H1 (cell line): Measurements from ENCODE around the gene TMEM144. TPM values are rescaled to one million over a fixed set of nuclear protein-coding genes. Genes with fewer than 3 reads are reported as not detected.

Experiments used
- CTCF ChIA-PET: fragments of 300-600 bp; sonication (Branson Sonifier 250); formaldehyde crosslinking; loops from one replicate; lab custom pipeline; 2021; ENCODE audit not compliant: partially characterized antibody; lab: Charles Lee
- POLR2A ChIA-PET: fragments of 300-600 bp; sonication (Branson Sonifier 250); formaldehyde crosslinking; loops from one replicate; lab custom pipeline; 2021; ENCODE audit warnings: inconsistent platforms; ENCODE audit not compliant: partially characterized antibody; lab: Charles Lee
- DNase-seq, 2 experiments: peaks; one replicate each; pipeline versions ENCODE4 v3.0.0 to v3.0.0-alpha.2; 2010 to 2022; ENCODE audit warnings: low spot score in 2 of 2, low read depth in 1 of 2, mixed read lengths in 1 of 2
- FAIRE-seq: peaks from 2 replicates; lab custom pipeline; 2011; peaks lifted over from hg19 to GRCh38; lab: Jason Lieb, UNC
- H2AFZ ChIP-seq: 2 replicates; pipeline ENCODE4 v1.8.1; 2012; ENCODE audit warnings: low read length, inconsistent platforms
- H2AK5ac ChIP-seq: 2 replicates; pipeline ENCODE4 v1.6.1; 2013; ENCODE audit warnings: low read depth, low read length
- H2BK120ac ChIP-seq: replicated peaks from 2 replicates; pipeline ENCODE3; 2013; ENCODE audit warnings: low read depth, low read length, inconsistent platforms
- H2BK12ac ChIP-seq: 2 replicates; pipeline ENCODE4 v1.6.1; 2013; ENCODE audit warnings: low read depth, low read length
- H2BK15ac ChIP-seq: 2 replicates; pipeline ENCODE4 v1.6.1; 2013; ENCODE audit warnings: low read length
- H2BK20ac ChIP-seq: 2 replicates; pipeline ENCODE4 v1.6.1; 2013; ENCODE audit warnings: low read length
- H2BK5ac ChIP-seq: 2 replicates; pipeline ENCODE4 v1.6.1; 2013; ENCODE audit warnings: low read depth, low read length
- H3K14ac ChIP-seq: 2 replicates; pipeline ENCODE4 v1.6.1; 2013; ENCODE audit warnings: inconsistent platforms; ENCODE audit not compliant: insufficient read length
- H3K18ac ChIP-seq: 2 replicates; pipeline ENCODE4 v1.6.1; 2013; ENCODE audit warnings: low read length; ENCODE audit errors: extremely low read depth
- H3K23ac ChIP-seq: 2 replicates; pipeline ENCODE4 v1.6.1; 2013; ENCODE audit warnings: inconsistent platforms; ENCODE audit not compliant: insufficient read length
- H3K23me2 ChIP-seq: 2 replicates; pipeline ENCODE4 v1.6.1; 2013; ENCODE audit warnings: low read depth, low read length
- H3K27ac ChIP-seq: 2 replicates; pipeline ENCODE4 v1.6.1; 2011; ENCODE audit warnings: low read depth, low read length, inconsistent platforms
- H3K27me3 ChIP-seq, 4 experiments: replicated peaks in 1 of 4; 1 replicate in 1 of 4; 2 replicates in 3 of 4; pipeline versions ENCODE4 v1.6.1 to v1.8.1; 2011 to 2013; ENCODE audit warnings: low read length in 3 of 4, mild to moderate bottlenecking in 3 of 4, inconsistent platforms in 2 of 4, mixed read lengths in 2 of 4, moderate library complexity in 1 of 4; ENCODE audit not compliant: control insufficient read depth in 3 of 4, insufficient read depth in 3 of 4; ENCODE audit errors: extremely low read depth in 1 of 4
- H3K36me3 ChIP-seq, 4 experiments: 2 replicates each; pipeline versions ENCODE4 v1.6.1 to v1.8.1; 2011 to 2013; ENCODE audit warnings: mild to moderate bottlenecking in 4 of 4, low read length in 3 of 4, moderate library complexity in 2 of 4, control low read depth in 1 of 4, inconsistent platforms in 1 of 4; ENCODE audit not compliant: insufficient read depth in 4 of 4, control insufficient read depth in 2 of 4
- H3K4ac ChIP-seq: replicated peaks from 2 replicates; pipeline ENCODE3; 2013; ENCODE audit warnings: low read length, low read depth, mixed read lengths, inconsistent platforms; ENCODE audit not compliant: insufficient read length
- H3K4me1 ChIP-seq, 4 experiments: replicated peaks in 1 of 4; 1 replicate in 1 of 4; 2 replicates in 3 of 4; pipeline versions ENCODE4 v1.6.1 to v1.8.1; 2011 to 2013; ENCODE audit warnings: low read length in 3 of 4, inconsistent platforms in 2 of 4, mixed read lengths in 1 of 4; ENCODE audit not compliant: insufficient read depth in 4 of 4, control insufficient read depth in 3 of 4
- H3K4me2 ChIP-seq, 2 experiments: 2 replicates each; pipeline versions ENCODE4 v1.6.1 to v1.8.1; 2011 to 2013; ENCODE audit warnings: low read depth in 2 of 2, low read length in 2 of 2, control low read depth in 1 of 2, inconsistent platforms in 1 of 2, mild to moderate bottlenecking in 1 of 2; ENCODE audit not compliant: insufficient read depth in 1 of 2
- H3K4me3 ChIP-seq, 4 experiments: fragments of 200-600, 300-600 bp in 1 of 4; sonication (generic), shearing (Covaris generic), sonication (Bioruptor Twin) in 1 of 4; 2 replicates each; pipeline versions ENCODE4 v1.5.1 to v1.8.1; 2011 to 2016; ENCODE audit warnings: low read length in 4 of 4, low read depth in 3 of 4, control low read depth in 2 of 4, inconsistent platforms in 2 of 4, mild to moderate bottlenecking in 2 of 4, mixed read lengths in 1 of 4, moderate library complexity in 1 of 4; ENCODE audit not compliant: insufficient read depth in 2 of 4; ENCODE audit errors: extremely low read depth in 1 of 4
- H3K56ac ChIP-seq: replicated peaks from 2 replicates; pipeline ENCODE3; 2013; ENCODE audit warnings: low read depth, mild to moderate bottlenecking, mixed read lengths, low read length, inconsistent platforms; ENCODE audit not compliant: insufficient read length
- H3K79me1 ChIP-seq: 2 replicates; pipeline ENCODE4 v1.6.1; 2013; ENCODE audit warnings: low read depth, low read length, control low read depth
- H3K79me2 ChIP-seq, 2 experiments: 2 replicates each; pipeline versions ENCODE4 v1.6.1 to v1.8.1; 2012 to 2013; ENCODE audit warnings: low read length in 2 of 2, mild to moderate bottlenecking in 2 of 2, inconsistent platforms in 1 of 2; ENCODE audit not compliant: insufficient read depth in 2 of 2, control insufficient read depth in 1 of 2
- H3K9ac ChIP-seq, 4 experiments: replicated peaks in 1 of 4; 1 replicate in 1 of 4; 2 replicates in 3 of 4; pipeline versions ENCODE4 v1.6.1 to v1.8.1; 2011 to 2013; ENCODE audit warnings: low read depth in 3 of 4, low read length in 3 of 4, control low read depth in 2 of 4, mild to moderate bottlenecking in 2 of 4, moderate library complexity in 2 of 4, inconsistent platforms in 1 of 4; ENCODE audit errors: extremely low read depth in 1 of 4
- H3K9me3 ChIP-seq, 2 experiments: 2 replicates each; pipeline versions ENCODE4 v1.6.1 to v1.8.1; 2012 to 2013; ENCODE audit warnings: mild to moderate bottlenecking in 2 of 2, moderate library complexity in 2 of 2, control low read depth in 1 of 2, inconsistent platforms in 1 of 2, low read depth in 1 of 2, low read length in 1 of 2, mixed read lengths in 1 of 2; ENCODE audit not compliant: insufficient read depth in 2 of 2
- H4K20me1 ChIP-seq, 2 experiments: replicated peaks in 1 of 2; 2 replicates each; pipeline versions ENCODE3 to v1.8.1; 2011 to 2013; ENCODE audit warnings: inconsistent platforms in 2 of 2, low read length in 2 of 2, mild to moderate bottlenecking in 1 of 2; ENCODE audit not compliant: insufficient read depth in 2 of 2, control insufficient read depth in 1 of 2
- H4K5ac ChIP-seq: 2 replicates; pipeline ENCODE4 v1.6.1; 2013; ENCODE audit warnings: low read length, low read depth, mixed read lengths, inconsistent platforms; ENCODE audit not compliant: insufficient read length
- H4K8ac ChIP-seq: 2 replicates; pipeline ENCODE4 v1.8.0; 2013; ENCODE audit warnings: mild to moderate bottlenecking, moderate library complexity, low read length, inconsistent platforms; ENCODE audit not compliant: insufficient read depth; ENCODE audit errors: extremely low read depth
- H4K91ac ChIP-seq: replicated peaks from 2 replicates; pipeline ENCODE3; 2013; ENCODE audit warnings: low read length, mixed read lengths, inconsistent platforms; ENCODE audit not compliant: insufficient read length
- BRCA1 ChIP-seq: IDR thresholded peaks from 2 replicates; pipeline ENCODE4 v1.6.1; 2012; ENCODE audit warnings: low read depth, low read length, improper control_type of control experiment
- CHD2 ChIP-seq: IDR thresholded peaks from 2 replicates; pipeline ENCODE4 v1.6.1; 2012; ENCODE audit warnings: low read length, improper control_type of control experiment
- polyA plus RNA-seq, 7 experiments: library from polyadenylated mRNA; depleted of rRNA in 3 of 7; stranded (reverse) in 5 of 7; unstranded in 2 of 7; fragments of >200 nt in 5 of 7; fragments of 200-250 nt in 2 of 7; gene quantifications; 1 replicate in 5 of 7; 2 replicates in 1 of 7; 4 replicates in 1 of 7; pipeline versions ENCODE4 v1.2.1 to v1.2.3, GENCODE V29; 2011 to 2013; ENCODE audit warnings: missing spikeins in 2 of 7, mixed read lengths in 2 of 7
- total RNA-seq: library from RNA; stranded (reverse); fragmentation: NEBNext Ultra II Directional; extraction: Animal tissue kit (Norgen Biotek cat#: 25700); gene quantifications from 2 replicates; pipeline ENCODE4 v1.2.1, GENCODE V29; 2021
- TF ChIP-seq, protein P1 (sequence below), 3 experiments: IDR thresholded peaks; 1 replicate in 2 of 3; 2 replicates in 1 of 3; pipeline versions ENCODE4 v1.5.1 to v1.6.1; 2011; ENCODE audit warnings: low read length in 3 of 3, mild to moderate bottlenecking in 3 of 3, inconsistent platforms in 2 of 3, low read depth in 1 of 3, moderate library complexity in 1 of 3; ENCODE audit not compliant: insufficient read depth in 1 of 3; ENCODE audit errors: control extremely low read depth in 1 of 3
- TF ChIP-seq, protein P2 (sequence below): IDR thresholded peaks from 2 replicates; pipeline ENCODE4 v1.6.1; 2012; ENCODE audit warnings: low read length, inconsistent platforms
- TF ChIP-seq, protein P3 (sequence below): IDR thresholded peaks from 2 replicates; pipeline ENCODE4 v1.6.1; 2011; ENCODE audit warnings: low read length, improper control_type of control experiment

Gene TMEM144
- total and polyA plus RNA-seq, 2 of the 8 experiments (the other 6 are each of a cell fraction or from before 2014, with no cell fraction given) = 1.9 to 2.6 TPM

DNA sequence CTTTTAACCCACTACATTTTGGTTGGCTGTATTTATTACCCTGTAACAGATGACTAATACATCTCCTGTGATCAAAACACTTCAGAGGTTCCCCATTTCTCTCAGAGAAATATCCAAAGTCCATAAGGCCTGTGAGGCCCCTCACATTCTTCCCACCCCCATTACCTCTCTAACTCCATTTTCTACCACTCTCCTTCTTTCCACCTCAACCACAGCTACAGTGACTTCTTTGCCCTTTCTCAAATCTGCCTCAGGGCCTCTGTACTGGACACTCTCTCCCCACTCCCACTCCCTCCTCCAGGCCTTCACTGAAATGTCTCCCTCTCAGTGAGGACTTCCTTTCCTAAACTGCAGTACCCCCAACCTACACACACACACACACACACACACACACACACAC lies 8.4 kb upstream of the TMEM144 start:
- POLR2A ChIA-PET = interaction anchor here (0.6 kb wide), 2 partner anchors 8 to 33 kb away, joined by 3 read pairs; partner anchors contain the start of gene TMEM144
- H4K20me1 ChIP-seq = no peaks in the 10 kb centered on the region
- no peak overlapping the region for H4K91ac ChIP-seq
- H2BK120ac ChIP-seq = no peak overlapping the region
- H3K4me3 ChIP-seq = no peak overlapping the region
- no peaks in the 10 kb centered on the region for H3K79me2 ChIP-seq
- no peaks in the 10 kb centered on the region for H3K23me2 ChIP-seq
- H2BK12ac ChIP-seq = no peak overlapping the region
- H3K4me1 ChIP-seq = no peaks in the 10 kb centered on the region
- H3K4me2 ChIP-seq = no peak overlapping the region
- no peak overlapping the region for H3K9ac ChIP-seq
- no peak overlapping the region for H4K8ac ChIP-seq
- CTCF ChIA-PET = interaction anchor here (1.0 to 2.7 kb wide), 5 partner anchors 9 to 218 kb away, joined by 3 to 19 read pairs (median 3); no protein-coding TSS in a partner anchor
- no peak overlapping the region for H3K4ac ChIP-seq
- no peak overlapping the region for H2BK15ac ChIP-seq
- no peak overlapping the region for H2BK20ac ChIP-seq
- FAIRE-seq (no peak), DNase-seq (no peak)
- H3K27me3 ChIP-seq = no peaks in the 10 kb centered on the region
- no peak overlapping the region for H3K18ac ChIP-seq
- no peak overlapping the region for H3K56ac ChIP-seq
- H2AK5ac ChIP-seq = no peak overlapping the region
- no peaks in the 10 kb centered on the region for H3K36me3 ChIP-seq
- H3K9me3 ChIP-seq = no peaks in the 10 kb centered on the region
- H3K79me1 ChIP-seq = no peaks in the 10 kb centered on the region
- H2AFZ ChIP-seq = no peak overlapping the region
- no peak overlapping the region for H3K27ac ChIP-seq
- H3K23ac ChIP-seq = no peak overlapping the region
- H3K14ac ChIP-seq = no peak overlapping the region
- no peak overlapping the region for H2BK5ac ChIP-seq
- TF ChIP-seq, protein P1, sequence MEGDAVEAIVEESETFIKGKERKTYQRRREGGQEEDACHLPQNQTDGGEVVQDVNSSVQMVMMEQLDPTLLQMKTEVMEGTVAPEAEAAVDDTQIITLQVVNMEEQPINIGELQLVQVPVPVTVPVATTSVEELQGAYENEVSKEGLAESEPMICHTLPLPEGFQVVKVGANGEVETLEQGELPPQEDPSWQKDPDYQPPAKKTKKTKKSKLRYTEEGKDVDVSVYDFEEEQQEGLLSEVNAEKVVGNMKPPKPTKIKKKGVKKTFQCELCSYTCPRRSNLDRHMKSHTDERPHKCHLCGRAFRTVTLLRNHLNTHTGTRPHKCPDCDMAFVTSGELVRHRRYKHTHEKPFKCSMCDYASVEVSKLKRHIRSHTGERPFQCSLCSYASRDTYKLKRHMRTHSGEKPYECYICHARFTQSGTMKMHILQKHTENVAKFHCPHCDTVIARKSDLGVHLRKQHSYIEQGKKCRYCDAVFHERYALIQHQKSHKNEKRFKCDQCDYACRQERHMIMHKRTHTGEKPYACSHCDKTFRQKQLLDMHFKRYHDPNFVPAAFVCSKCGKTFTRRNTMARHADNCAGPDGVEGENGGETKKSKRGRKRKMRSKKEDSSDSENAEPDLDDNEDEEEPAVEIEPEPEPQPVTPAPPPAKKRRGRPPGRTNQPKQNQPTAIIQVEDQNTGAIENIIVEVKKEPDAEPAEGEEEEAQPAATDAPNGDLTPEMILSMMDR (IDR thresholded peaks at IDR 0.05; ENCODE audit: control extremely low read depth in 1 of 3, insufficient read depth in 1 of 3, low read depth in 1 of 3, low read length in 3 of 3) = no peak
- TF ChIP-seq, protein P2, sequence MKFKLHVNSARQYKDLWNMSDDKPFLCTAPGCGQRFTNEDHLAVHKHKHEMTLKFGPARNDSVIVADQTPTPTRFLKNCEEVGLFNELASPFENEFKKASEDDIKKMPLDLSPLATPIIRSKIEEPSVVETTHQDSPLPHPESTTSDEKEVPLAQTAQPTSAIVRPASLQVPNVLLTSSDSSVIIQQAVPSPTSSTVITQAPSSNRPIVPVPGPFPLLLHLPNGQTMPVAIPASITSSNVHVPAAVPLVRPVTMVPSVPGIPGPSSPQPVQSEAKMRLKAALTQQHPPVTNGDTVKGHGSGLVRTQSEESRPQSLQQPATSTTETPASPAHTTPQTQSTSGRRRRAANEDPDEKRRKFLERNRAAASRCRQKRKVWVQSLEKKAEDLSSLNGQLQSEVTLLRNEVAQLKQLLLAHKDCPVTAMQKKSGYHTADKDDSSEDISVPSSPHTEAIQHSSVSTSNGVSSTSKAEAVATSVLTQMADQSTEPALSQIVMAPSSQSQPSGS = no peak
- TF ChIP-seq BRCA1 (no peak), CHD2 (no peak)
- TF ChIP-seq, protein P3, sequence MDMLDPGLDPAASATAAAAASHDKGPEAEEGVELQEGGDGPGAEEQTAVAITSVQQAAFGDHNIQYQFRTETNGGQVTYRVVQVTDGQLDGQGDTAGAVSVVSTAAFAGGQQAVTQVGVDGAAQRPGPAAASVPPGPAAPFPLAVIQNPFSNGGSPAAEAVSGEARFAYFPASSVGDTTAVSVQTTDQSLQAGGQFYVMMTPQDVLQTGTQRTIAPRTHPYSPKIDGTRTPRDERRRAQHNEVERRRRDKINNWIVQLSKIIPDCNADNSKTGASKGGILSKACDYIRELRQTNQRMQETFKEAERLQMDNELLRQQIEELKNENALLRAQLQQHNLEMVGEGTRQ = no peak
- H4K5ac ChIP-seq = no peak overlapping the region
